GM12874 (cell line): ENCODE results near the gene POU4F1.

Experiments
- TF ChIP-seq, protein P1 (sequence below): IDR thresholded peaks from 2 replicates; pipeline ENCODE4 v1.5.1; 2011; ENCODE audit warnings: low read depth, mild to moderate bottlenecking, control low read depth, low read length, moderate library complexity; ENCODE audit not compliant: insufficient read depth

Gene POU4F1

DNA sequence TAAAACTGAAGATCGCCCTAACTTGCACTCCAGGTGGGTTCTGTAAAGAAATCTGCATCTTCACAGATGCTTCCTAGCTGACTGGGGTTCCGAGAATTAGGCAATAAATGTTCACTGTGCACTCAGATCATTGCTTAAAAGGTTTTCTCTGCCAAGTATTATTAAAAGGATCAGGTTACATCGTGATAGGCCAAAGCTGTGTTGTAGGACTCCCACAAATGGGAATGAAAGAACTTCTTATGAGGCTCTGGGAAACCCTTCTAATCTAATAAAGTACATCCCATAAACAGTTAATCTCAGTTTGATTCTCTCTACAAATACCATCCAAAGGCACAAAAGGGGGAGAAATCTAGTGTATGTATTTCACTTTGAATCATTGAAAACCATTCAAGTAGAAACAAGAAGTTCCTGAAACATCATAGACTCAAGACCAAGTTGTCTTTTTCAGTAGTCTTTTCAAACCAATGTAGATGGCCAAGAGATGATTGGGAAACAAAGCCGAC is 7.1 kb upstream of the POU4F1 start:
- TF ChIP-seq, protein P1, sequence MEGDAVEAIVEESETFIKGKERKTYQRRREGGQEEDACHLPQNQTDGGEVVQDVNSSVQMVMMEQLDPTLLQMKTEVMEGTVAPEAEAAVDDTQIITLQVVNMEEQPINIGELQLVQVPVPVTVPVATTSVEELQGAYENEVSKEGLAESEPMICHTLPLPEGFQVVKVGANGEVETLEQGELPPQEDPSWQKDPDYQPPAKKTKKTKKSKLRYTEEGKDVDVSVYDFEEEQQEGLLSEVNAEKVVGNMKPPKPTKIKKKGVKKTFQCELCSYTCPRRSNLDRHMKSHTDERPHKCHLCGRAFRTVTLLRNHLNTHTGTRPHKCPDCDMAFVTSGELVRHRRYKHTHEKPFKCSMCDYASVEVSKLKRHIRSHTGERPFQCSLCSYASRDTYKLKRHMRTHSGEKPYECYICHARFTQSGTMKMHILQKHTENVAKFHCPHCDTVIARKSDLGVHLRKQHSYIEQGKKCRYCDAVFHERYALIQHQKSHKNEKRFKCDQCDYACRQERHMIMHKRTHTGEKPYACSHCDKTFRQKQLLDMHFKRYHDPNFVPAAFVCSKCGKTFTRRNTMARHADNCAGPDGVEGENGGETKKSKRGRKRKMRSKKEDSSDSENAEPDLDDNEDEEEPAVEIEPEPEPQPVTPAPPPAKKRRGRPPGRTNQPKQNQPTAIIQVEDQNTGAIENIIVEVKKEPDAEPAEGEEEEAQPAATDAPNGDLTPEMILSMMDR = no peak

GRCh38 chr13:78609464-78610205 is 6.3 kb upstream of the POU4F1 start:
- TF ChIP-seq, protein P1 = no peak

DNA sequence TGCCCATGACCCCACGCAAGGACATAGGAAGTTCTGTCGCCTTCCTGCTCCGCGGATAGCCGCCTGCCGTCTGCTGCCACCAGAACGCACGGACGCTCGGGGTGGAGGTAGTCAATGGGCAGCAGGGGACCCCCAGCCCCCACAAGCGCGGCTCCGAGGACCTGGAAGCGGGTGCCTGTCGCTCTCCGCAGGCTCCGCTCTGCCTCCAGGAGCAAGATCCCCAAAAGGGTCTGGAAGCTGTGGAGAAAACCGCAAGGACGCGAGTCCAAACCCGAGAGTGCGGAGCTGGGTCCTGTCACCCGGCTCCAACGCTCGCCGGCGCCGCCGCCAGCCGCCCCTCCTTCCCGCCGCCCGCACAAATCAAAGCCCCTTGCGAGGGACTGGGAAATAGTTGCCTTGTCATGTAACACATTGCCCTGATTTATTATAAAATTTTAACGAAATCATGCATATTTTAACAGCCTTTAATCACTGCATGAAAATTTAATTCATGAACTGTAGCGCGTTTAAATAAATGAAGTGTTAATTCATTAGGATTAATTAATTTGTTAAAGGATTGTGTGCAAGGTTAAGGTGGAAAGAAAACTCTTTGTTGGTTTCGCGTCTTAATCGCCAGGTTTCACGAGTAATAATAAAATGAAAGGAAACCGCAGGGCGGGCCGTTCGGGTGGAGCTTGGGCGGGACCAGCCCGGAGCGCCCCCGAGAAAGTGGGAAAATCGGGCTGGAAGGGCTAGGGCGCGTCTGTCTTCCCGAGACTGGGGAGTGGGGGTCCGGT is 5.5 kb upstream of the POU4F1 start:
- TF ChIP-seq, protein P1 = no peak

- TF ChIP-seq, protein P1 = no peak
Observed at GRCh38 chr13:78608252-78608687, 4.9 kb upstream of the POU4F1 start.

- TF ChIP-seq, protein P1 = no peak
Observed at GRCh38 chr13:78607409-78608251, 4.3 kb upstream of the POU4F1 start.

GRCh38 chr13:78606471-78607408 is 3.4 kb upstream of the POU4F1 start:
- TF ChIP-seq, protein P1 = no peak
